Prostate gland (tissue), 2 donors: ENCODE results near the gene RXRA. TPM values are rescaled to one million over a fixed set of nuclear protein-coding genes. Genes with fewer than 3 reads are reported as not detected.

Source experiments
- DNase-seq: peaks from one replicate; pipeline ENCODE4 v3.0.0-alpha.2; 2019; ENCODE audit warnings: low spot score
- H3K27ac ChIP-seq, 2 donors: fragments of 200-600 bp; sonication (generic); 2 replicates each; pipeline ENCODE4 v1.5.1; 2017 to 2019
- H3K27me3 ChIP-seq: fragments of 200-600 bp; sonication (generic); replicated peaks from 2 replicates; pipeline ENCODE4 v1.5.1; 2019; ENCODE audit not compliant: insufficient read depth
- H3K36me3 ChIP-seq, 2 donors: fragments of 200-600 bp; sonication (generic); 1 replicate in 1 of 2; 2 replicates in 1 of 2; pipeline versions ENCODE4 v1.5.1 to v1.8.1; 2017 to 2019
- H3K4me1 ChIP-seq: fragments of 200-600 bp; sonication (generic); replicated peaks from 2 replicates; pipeline ENCODE4 v1.5.1; 2019
- H3K4me3 ChIP-seq, 2 donors: fragments of 200-600 bp; sonication (generic); 2 replicates each; pipeline ENCODE4 v1.5.1; 2017 to 2019
- H3K9me3 ChIP-seq: fragments of 200-600 bp; sonication (generic); 2 replicates; pipeline ENCODE4 v1.5.1; 2017
- POLR2A ChIP-seq: fragments of 450-650 bp; IDR thresholded peaks from one replicate; pipeline ENCODE4 v1.6.1; 2016; ENCODE audit warnings: antibody characterized with exemption, mild to moderate bottlenecking
- POLR2AphosphoS5 ChIP-seq: sonication (generic); formaldehyde crosslinking; IDR thresholded peaks from one replicate; pipeline ENCODE4 v1.6.1; 2017; ENCODE audit warnings: antibody characterized with exemption
- WGBS: methylation state at CpG from one replicate; pipeline ENCODE4 v1.1.5; 2018; 5-methylcytosine and 5-hydroxymethylcytosine counted together
- intact Hi-C: fragments of 100-400 bp; cut with DNase I; formaldehyde crosslinking; loops from one replicate; pipeline ENCODE4 v1.14.2; 2022
- total RNA-seq, 2 donors: library from RNA; depleted of rRNA; stranded (reverse); fragments of >200 nt; gene quantifications; one replicate each; pipeline ENCODE4 v1.1.0, GENCODE V29; 2016
- TF ChIP-seq, protein P1 (sequence below), 4 experiments: fragments of 200-600 bp in 2 of 4; fragments of 450-650 bp in 2 of 4; sonication (generic) in 2 of 4; IDR thresholded peaks; 1 replicate in 3 of 4; 2 replicates in 1 of 4; pipeline ENCODE4 v1.5.1; 2016 to 2019; ENCODE audit warnings: antibody characterized with exemption in 4 of 4, mild to moderate bottlenecking in 2 of 4, moderate library complexity in 2 of 4

The RXRA gene
- total RNA-seq, 2 donors from 2014 or later = 69.5 to 84.1 TPM

DNA sequence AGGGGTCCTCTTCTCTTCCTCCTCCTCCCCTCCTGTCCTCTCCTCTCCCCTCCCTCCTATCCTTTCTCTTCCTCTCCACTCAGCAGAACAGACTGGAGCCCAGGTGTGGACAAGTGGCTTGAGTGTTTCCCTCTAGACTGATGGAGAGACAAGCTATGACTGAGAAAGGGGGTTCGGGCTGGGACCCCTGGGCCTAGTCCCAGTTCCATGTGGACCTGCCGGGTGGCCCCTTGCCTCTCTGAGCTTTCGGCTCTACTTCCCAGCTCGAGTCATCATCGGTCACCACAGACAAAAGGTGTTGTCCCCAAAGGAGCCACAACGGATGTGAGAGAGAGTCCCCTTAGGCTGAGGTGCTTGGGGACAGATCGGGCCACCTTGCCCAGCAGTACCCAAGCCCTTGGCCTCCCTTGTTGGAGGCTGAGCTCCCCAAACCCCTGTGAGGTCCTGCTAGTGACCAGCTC is 3.4 kb upstream of the RXRA start:
- no peaks in the 10 kb centered on the region for H3K36me3 ChIP-seq
- H3K9me3 ChIP-seq = no peaks in the 10 kb centered on the region
- H3K27me3 ChIP-seq = no peaks in the 10 kb centered on the region
- H3K27ac ChIP-seq = no peak overlapping the region
- intact Hi-C loops = no loop called here
- 94% methylated on average over 7 of the region's 7 CpGs for WGBS
- H3K4me3 ChIP-seq = no peak overlapping the region
- H3K4me1 ChIP-seq = peaks cover 1% of the 10 kb centered on the region
- no peak for DNase-seq
- TF ChIP-seq, protein P1, sequence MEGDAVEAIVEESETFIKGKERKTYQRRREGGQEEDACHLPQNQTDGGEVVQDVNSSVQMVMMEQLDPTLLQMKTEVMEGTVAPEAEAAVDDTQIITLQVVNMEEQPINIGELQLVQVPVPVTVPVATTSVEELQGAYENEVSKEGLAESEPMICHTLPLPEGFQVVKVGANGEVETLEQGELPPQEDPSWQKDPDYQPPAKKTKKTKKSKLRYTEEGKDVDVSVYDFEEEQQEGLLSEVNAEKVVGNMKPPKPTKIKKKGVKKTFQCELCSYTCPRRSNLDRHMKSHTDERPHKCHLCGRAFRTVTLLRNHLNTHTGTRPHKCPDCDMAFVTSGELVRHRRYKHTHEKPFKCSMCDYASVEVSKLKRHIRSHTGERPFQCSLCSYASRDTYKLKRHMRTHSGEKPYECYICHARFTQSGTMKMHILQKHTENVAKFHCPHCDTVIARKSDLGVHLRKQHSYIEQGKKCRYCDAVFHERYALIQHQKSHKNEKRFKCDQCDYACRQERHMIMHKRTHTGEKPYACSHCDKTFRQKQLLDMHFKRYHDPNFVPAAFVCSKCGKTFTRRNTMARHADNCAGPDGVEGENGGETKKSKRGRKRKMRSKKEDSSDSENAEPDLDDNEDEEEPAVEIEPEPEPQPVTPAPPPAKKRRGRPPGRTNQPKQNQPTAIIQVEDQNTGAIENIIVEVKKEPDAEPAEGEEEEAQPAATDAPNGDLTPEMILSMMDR (IDR thresholded peaks at IDR 0.05) = no peak
- TF ChIP-seq POLR2AphosphoS5 (no peak), POLR2A (no peak)

DNA sequence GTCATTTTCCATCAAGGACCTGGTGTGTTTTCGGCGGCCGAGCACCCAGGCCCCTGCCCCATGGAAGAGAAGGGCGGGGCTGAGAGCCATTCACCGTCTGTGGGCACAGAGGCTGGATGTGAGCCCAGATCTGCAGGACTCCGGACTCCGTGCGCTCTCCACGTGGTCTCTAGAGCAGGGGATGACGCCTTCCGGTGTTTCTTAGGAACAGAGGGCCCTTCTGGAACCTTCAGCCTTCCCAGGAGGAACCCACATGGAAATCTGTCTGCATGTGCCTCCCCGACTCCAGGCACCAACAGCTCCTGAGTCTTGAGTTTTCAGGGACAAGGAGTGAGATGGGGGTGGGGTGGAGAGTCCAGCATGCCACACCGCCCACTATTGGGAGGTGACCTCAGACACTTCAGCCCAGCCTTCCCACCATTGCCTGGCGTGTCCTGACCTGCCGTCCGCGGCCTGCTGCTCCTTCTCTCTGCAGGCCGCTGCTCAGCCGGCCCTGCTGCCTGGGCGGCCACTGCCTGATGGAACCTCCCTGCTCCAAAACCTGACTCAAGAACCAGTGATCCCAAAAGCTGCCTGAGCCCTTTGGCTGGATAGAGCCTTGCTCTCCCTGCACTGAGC is 2.4 kb upstream of the RXRA start:
- DNase-seq = no peak
- intact Hi-C loops = no loop called here
- H3K4me3 ChIP-seq = no peak overlapping the region
- H3K27ac ChIP-seq = peak overlapping the region in 1 of 2 donors; percentile 97
- no peaks in the 10 kb centered on the region for H3K27me3 ChIP-seq
- peak; percentile 5 for TF ChIP-seq POLR2AphosphoS5
- peak; percentile 44 for TF ChIP-seq POLR2A
- TF ChIP-seq, protein P1 (IDR thresholded peaks at IDR 0.05) = no peak
- no peaks in the 10 kb centered on the region for H3K9me3 ChIP-seq
- 62% methylated on average over 20 of the region's 20 CpGs for WGBS
- no peaks in the 10 kb centered on the region for H3K36me3 ChIP-seq
- peaks cover 8% of the 10 kb centered on the region for H3K4me1 ChIP-seq

DNA sequence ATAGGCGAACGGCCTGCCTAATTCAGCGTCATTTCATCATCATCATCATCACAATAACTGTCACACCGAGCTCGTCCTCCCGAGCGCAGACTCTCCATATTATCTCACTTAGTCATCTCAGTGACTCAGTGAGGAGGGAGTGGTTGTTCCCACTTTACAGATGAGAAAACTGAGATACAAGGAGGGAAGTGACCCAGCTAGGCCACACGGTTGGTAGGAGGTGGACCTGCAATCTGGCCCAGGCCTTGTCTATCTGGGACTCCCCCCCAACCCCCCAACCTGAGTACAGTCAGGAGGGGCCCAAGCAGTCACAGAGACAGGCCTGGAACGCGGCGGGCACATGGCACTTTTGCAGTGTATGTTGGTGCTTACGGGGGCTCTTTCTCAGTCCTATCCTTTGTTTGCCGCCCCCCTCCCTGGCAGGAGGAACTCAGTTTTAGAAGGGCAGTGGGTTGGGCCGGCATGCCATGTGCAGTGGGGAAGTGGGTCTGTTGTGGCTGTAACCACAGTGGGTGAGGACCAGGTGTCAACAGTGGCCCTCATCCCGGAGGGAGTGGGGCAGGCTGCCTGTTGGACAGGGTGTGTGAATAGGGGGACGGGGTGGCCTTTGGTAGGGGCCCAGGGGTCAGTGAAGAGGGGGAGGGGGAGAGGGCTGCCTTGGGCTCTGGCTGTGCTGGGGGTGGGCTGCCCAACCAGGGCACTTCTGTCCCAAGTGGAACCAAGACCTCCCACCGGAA is 1.7 kb upstream of the RXRA start:
- H3K9me3 ChIP-seq = no peaks in the 10 kb centered on the region
- H3K27me3 ChIP-seq = no peaks in the 10 kb centered on the region
- DNase-seq = no peak
- no peaks in the 10 kb centered on the region for H3K36me3 ChIP-seq
- peaks cover 13% of the 10 kb centered on the region for H3K4me1 ChIP-seq
- WGBS = 75% methylated on average over 17 of the region's 17 CpGs
- TF ChIP-seq POLR2A (no peak), POLR2AphosphoS5 (no peak)
- TF ChIP-seq, protein P1 (IDR thresholded peaks at IDR 0.05) = no peak
- intact Hi-C loops = loop anchor here (5.0 kb wide), 3 partner anchors 43 to 152 kb away; no protein-coding TSS in a partner anchor
- H3K4me3 ChIP-seq = no peak overlapping the region
- H3K27ac ChIP-seq = peak overlapping the region; percentile 97 to 98

DNA sequence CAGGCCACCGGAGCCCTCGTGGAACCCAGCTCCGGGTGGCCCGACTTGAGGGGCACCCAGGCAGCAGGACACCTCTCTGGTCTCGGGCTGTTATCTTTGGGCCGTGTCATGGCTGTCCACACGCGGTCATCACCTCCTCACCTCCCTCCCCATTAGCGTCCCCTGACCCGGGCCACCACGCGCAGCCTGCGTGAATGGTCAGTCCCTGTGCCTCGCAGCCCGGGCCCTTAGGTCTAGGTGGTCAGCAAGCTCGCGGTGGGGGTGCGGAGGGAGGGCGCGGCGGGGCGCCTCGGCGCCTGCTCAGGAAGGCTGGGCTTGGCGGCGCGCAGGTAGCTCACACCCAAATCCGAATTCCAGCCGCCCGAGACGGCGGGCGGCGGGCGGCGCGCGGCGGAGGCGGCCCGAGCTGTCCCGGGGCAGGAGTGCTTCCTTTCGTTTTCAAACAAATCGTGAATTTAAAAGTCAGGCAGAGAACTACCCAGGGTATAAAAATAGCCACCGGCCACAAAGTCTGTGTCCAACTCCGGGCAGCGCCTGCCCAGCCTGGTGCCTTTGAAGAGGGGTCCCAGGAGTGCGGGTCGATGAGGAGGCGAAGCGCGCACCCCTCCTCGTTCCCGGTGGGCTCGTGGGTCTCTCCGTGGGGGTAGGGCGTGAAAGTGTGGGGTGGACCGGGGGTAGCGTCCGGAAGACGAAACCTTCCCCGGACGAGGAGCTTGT is 1.0 kb upstream of the RXRA start:
- 7% methylated on average over 63 of the region's 63 CpGs for WGBS
- Histone ChIP-seq H3K4me1 (peaks cover 21% of the 10 kb centered on the region), H3K27ac (peak overlapping the region; percentile 97 to 98), H3K36me3 (no peaks in the 10 kb centered on the region), H3K4me3 (peak overlapping the region; percentile 52 to 57), H3K27me3 (no peaks in the 10 kb centered on the region), H3K9me3 (no peaks in the 10 kb centered on the region)
- peak; percentile 3 for TF ChIP-seq POLR2AphosphoS5
- TF ChIP-seq POLR2A = peak; percentile 49
- TF ChIP-seq, protein P1 (IDR thresholded peaks at IDR 0.05) = peak in 1 of 4 experiments; percentile 16
- peak; percentile 51 for DNase-seq
- intact Hi-C loops = loop anchor here (5.0 kb wide), 3 partner anchors 42 to 153 kb away; no protein-coding TSS in a partner anchor
